H1 (cell line): ENCODE measurements around the gene CA10. TPM values are rescaled to one million over a fixed set of nuclear protein-coding genes. Genes with fewer than 3 reads are reported as not detected.

Experiments used
- ATF3 ChIP-seq: IDR thresholded peaks from 2 replicates; pipeline ENCODE4 v1.6.1; 2011; ENCODE audit warnings: low read depth, mild to moderate bottlenecking, low read length; ENCODE audit not compliant: insufficient read depth
- JUND ChIP-seq: IDR thresholded peaks from 2 replicates; pipeline ENCODE4 v1.6.1; 2011; ENCODE audit warnings: mild to moderate bottlenecking, improper control_type of control experiment, low read length
- KDM4A ChIP-seq: IDR thresholded peaks from one replicate; pipeline ENCODE4 v1.7.1; 2012; ENCODE audit warnings: low read depth, mild to moderate bottlenecking, moderate library complexity, low read length, inconsistent platforms; ENCODE audit not compliant: severe bottlenecking
- MAFK ChIP-seq: IDR thresholded peaks from 2 replicates; pipeline ENCODE4 v1.6.1; 2012; ENCODE audit warnings: low read depth, mild to moderate bottlenecking, improper control_type of control experiment, low read length
- TCF12 ChIP-seq: IDR thresholded peaks from 2 replicates; pipeline ENCODE4 v1.6.1; 2011; ENCODE audit warnings: low read depth, mild to moderate bottlenecking, low read length
- USF2 ChIP-seq: IDR thresholded peaks from 2 replicates; pipeline ENCODE4 v1.6.1; 2011; ENCODE audit warnings: low read length, improper control_type of control experiment
- polyA plus RNA-seq, 7 experiments: library from polyadenylated mRNA; depleted of rRNA in 3 of 7; stranded (reverse) in 5 of 7; unstranded in 2 of 7; fragments of >200 nt in 5 of 7; fragments of 200-250 nt in 2 of 7; gene quantifications; 1 replicate in 5 of 7; 2 replicates in 1 of 7; 4 replicates in 1 of 7; pipeline versions ENCODE4 v1.2.1 to v1.2.3, GENCODE V29; 2011 to 2013; ENCODE audit warnings: missing spikeins in 2 of 7, mixed read lengths in 2 of 7
- total RNA-seq: library from RNA; stranded (reverse); fragmentation: NEBNext Ultra II Directional; extraction: Animal tissue kit (Norgen Biotek cat#: 25700); gene quantifications from 2 replicates; pipeline ENCODE4 v1.2.1, GENCODE V29; 2021

The CA10 gene
- total and polyA plus RNA-seq, 2 of the 8 experiments (the other 6 are each of a cell fraction or from before 2014, with no cell fraction given), result 0.60 to 0.63 TPM

GRCh38 chr17:52158450-52159042, at the start of gene CA10 (continued):
- no peak for TF ChIP-seq ATF3
- no peak for TF ChIP-seq MAFK
- 0 out of 2 replicates have a peak, but pooled peaks have one; percentile 22 for TF ChIP-seq TCF12
- peak; percentile 62 for TF ChIP-seq KDM4A
- no peak for TF ChIP-seq USF2
- TF ChIP-seq JUND, result no peak
